HuH-7 (cell line): ENCODE data around the gene NCOA7.
"Not testable (repeated sequence)": the region's sequence is repeated elsewhere in the genome, so short reads cannot be mapped to it uniquely, and the experiment has no call there.

Experiments
- DNase-seq: peaks from one replicate; pipeline ENCODE4 v3.0.0; 2011; ENCODE audit warnings: low spot score

The NCOA7 gene

DNA sequence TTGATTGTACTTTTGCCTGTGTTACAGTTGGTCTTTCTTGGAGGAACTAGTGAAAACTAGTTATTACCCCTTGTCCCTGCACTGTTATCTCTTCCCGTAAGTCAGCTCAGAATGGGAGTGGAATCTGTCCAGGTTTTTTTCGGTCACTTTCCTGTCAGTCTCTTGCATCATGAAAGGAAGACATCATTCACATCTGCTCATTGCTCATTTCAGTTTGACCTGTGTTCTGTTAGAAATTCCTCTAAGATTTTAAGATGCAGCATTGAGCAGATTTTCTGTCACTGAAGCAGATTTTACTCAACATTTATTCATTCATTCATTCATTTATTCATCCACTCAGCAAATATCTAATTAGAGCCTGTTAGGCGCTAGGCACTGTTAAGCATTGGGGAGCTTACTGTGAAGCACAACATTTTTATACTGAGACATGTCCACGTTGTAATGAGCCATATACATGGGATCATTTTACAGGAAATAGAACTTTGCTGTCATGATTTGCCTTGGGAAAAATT lies 132.7 kb downstream of the NCOA7 start:
- DNase-seq = no peak

DNA sequence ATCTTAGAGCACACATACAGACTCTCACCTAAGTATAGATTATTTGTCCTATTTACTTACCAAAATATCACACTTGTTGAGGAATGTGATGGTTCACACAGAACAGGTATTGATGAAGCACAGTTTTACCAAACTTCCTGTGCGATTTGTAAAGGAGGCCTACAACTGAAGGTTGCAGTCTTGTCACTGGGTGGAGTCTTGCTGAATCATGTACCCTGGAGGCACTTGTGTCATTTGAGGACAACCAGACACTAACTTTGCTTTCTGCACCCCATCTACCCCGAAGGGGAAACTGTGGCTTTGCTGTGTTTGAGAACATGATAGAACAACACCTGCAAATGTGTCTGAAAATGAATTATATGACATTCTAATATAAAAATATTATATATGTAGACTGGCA lies 133.4 kb downstream of the NCOA7 start:
- DNase-seq = no peak

DNA sequence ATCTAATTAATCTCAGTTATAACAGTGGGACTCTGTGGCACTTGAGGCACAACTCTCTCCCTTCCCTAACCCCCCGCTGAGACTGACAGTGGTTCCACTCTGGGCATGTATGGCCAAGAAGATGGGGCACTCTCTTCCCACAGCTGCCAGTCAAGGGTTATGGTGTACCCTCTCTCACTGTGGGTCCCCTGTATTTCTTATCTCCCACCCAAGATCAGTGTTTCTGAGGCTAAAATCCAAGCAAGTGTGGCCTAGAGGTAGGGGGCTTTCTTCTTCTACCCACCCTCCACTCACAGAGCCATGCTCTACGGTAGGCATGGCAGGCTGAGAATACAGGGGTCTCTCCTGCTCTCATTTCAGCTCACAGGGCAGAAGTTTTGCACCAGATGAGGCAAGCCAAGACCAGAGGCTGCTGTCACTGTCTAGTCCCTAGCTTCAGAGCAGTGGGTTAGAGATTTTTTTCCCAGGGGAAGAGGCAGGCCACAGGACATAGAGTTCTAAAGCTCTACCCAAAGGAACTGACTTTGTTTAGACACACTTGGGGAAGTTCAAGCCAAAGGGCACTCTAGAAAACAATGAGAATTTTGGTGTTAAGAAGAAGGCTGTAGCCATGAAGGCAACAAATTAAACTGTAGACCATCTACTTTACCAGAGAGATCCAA lies 134.1 kb downstream of the NCOA7 start:
- DNase-seq = no peak

DNA sequence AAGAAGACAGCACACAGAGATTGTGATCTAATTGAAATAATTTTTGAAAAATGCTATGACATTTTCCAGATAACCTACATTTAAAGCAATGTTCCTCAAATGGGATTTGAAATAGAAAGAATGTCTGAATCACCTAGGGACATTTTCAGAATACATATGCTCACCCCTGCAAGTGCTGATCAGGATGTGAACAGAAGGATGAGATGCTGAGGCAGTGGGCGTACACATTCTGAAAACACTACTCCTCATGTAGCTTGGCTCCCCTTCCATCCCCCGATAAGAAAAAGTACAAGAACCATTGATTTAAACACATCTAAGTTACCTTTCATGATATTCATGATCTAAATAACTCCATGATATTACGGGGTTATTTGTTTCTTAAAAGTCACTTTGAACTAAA lies 136.0 kb downstream of the NCOA7 start:
- DNase-seq = no peak

DNA sequence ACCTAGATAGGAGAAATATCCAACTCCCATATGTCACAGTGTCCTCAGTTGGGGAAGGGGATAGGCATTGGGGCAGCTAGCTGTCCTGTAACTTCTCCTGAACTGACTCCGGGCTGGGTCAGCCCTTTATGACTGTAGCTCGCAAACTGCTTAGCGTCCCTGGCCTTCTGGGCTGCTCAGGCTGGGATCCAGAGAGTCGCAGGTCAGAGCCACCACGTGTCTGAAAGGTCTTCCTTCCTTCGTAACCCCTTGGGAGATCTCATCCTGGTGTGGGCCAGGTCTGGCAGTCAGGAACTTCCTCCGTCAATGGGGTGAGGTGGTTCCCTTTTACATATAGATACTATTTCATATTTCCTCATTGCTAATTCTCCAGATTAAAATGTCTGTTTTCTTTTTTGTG lies 137.0 kb downstream of the NCOA7 start:
- DNase-seq = no peak

DNA sequence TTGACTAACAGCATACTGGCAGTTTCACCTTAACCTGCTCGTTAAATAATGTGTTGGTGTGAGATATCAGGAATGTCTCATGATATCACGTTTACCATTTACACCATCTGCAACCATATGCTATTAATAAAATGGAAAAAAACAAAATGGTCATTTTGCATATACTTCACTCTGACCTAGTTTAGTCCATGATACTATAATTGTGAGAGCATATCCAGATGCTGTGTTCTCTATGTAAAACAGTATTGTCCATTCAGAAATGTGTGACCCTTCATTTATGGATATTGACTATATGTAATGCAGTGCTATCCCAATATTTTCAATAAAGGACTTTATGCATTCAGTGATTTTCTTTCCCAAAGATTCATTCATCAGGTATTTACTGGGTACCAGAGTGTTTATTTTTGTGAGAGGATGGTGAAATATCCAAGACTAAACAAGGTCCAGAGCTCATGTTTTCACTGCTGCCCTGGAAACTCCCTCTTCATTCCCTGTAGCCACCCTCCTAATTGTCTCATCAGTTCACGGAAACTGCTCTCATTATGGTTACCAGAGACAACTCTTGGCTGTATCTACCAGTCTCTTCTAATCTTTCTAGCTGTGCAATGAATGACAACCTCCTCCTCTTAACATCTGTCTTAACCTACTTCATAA lies 140.1 kb downstream of the NCOA7 start:
- DNase-seq = no peak

DNA sequence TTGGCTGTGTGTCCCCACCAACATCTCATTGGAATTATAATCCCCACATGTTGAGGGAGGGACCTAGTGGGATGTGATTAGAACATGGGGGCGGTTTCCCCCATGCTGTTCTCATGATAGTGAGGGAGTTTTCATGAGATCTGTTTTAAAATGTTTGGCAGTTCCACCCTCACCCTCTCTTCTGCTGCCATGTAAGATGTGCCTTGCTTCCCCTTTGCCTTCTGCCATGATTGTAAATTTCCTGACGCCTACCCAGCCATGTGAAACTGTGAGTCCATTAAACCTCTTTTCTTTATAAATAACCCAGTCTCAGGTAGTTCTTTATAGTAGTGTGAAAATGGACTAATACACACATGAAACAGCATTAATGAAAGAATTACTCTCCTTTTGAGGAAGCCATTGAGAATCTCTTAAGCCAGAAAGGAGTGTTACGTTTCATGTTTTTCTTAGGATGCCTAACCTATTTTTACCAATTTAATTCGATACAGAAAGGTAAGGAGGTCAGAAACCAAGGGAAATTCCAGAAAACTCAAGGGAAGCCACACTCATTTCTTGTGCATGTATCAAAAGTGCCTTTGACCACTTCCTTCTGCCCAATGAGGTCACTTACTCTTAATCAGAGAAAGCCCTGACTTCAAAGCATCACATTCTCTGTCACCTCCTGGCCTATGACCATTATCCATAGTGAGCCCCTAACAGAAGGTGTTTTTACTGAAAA lies 141.1 kb downstream of the NCOA7 start:
- no peak for DNase-seq

DNA sequence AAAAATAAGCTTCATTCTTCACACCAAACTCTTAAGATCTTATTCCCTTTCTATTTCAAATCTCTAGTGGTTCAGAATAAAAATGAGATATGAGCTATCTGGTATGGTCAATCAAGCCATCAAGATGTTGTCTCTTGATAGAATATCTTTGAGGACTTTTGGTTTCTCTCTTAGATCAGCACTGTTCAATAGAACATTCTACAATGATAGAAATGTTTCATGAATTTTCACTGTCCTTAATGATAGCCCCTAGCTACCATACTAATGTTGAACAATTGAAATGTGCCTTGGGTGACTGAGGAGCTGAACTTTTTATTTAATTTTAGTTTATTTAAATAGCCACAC lies 141.7 kb downstream of the NCOA7 start:
- no peak for DNase-seq

DNA sequence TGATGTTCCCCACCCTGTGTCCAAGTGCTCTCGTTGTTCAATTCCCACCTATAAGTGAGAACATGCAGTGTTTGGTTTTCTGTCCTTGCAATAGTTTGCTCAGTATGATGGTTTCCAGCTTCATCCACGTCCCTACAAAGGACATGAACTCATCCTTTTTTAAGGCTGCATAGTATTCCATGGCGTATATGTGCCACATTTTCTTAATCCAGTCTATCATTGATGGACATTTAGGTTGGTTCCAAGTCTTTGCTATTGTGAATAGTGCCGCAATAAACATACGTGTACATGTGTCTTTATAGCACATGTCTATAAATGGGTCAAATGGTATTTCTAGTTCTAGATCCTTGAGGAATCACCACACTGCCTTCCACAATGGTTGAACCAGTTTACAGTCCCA lies 144.8 kb downstream of the NCOA7 start:
- DNase-seq = not testable (repeated sequence)

DNA sequence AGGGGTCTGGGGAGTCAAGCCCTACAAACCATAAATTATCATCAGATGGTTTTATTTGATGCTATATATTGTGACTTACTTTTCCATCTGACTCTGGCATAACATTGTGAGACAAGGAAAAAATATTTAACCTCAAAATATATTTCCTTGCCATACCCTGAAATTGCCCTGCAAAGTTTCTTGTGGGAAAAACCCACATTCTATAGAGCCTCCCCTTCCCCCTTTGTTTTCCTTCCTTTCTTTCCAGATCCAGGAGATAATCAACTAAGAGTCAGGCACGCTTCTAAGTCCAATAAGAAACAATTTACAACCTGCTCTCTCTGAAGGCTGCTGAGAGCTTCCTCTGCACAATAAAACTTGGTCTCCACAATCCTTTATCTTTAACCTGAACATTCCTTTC lies 148.3 kb downstream of the NCOA7 start:
- no peak for DNase-seq

DNA sequence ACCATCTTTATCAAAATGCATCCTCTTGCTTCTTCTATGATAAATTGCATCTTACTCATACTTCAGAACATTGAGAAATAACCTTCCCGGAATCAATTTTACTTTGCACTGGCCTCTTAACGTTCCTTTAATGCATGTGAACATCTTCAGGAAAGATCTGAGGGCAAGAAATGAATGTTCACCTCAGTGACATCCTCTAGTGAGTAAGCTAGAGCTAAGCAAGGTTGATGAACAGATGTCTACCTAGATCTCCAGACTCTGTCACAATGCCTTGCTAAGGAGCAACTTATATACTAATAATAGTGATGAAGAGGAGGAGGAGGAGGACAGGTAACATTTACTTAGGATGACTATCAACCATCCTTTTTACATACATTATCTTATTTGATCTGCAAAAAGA lies 149.0 kb downstream of the NCOA7 start:
- DNase-seq = no peak

DNA sequence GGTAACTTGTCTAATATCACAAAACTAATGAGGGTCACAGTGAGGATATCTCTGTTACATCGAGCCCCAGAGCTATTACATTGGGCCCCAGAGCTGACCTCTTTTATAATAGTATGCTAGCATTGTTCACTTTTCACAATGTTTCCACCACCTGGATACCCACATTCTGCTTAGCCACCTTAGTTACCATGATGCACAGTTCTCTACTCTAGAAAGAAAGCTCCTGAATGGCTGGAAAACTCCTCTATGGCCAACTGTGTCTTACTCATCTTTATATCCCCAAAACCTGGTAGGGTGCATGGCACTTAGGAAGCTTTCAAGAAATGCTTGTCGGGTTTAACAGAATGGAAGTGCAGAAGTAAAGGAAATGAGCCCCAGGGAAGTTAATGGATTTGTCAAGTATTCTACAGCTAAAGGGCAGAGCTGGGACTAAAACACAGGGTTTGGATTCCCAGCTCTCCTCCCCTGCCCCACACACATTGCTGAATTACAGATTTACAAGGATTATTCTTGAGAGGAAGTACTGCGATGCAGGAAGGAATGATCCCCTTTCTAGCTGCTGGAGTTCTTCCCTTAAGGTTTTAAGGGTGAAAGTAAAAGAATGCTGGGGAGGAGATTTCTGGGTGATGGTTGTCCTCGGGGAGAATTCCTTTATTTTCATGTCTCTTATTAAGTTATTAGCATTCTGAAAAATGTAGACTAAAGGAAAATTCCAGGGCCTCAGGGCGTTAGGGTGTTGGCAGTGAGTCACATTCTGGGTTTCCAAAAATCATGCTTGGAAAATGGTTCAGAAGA lies 149.7 kb downstream of the NCOA7 start:
- no peak for DNase-seq

DNA sequence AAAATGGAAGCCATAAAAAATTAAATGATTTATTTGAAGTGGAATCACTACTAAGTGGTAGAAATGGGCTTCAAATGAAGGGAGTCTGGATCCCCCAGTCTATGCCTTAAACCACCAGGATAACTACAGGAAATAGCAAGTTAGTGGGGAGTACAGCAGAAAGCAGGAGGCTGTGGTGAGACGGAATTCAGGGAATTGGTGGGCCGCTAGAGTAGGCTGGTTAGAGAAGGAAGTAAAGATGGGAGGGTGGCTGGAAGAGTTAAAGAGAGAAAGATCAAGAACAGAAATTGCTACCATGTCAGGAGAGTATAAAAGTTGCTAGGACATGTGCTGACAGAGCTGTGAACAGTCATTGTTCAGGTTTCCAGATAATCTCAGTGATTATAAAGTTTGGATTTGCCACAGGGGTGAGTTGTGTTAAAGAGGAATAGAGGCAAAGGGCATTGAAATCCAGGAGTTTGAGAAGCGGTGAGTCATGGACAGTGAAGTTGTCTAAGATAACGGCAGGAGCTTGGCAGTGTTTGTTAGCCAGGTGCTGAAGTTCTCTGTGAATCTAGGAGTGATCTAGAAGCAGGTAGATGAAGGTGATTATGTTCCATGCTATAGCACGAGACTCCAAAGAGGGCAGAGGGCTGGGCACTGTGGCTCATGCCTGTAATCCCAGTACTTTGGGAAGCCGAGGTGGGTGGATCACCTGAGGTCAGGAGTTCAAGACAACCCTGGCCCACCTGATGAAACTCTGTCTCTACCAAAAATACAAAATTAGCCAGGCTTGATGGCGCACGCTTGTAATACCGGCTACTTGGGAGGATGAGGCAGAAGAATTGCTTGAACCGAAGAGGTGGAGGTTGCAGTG lies 152.1 kb downstream of the NCOA7 start:
- no peak for DNase-seq

DNA sequence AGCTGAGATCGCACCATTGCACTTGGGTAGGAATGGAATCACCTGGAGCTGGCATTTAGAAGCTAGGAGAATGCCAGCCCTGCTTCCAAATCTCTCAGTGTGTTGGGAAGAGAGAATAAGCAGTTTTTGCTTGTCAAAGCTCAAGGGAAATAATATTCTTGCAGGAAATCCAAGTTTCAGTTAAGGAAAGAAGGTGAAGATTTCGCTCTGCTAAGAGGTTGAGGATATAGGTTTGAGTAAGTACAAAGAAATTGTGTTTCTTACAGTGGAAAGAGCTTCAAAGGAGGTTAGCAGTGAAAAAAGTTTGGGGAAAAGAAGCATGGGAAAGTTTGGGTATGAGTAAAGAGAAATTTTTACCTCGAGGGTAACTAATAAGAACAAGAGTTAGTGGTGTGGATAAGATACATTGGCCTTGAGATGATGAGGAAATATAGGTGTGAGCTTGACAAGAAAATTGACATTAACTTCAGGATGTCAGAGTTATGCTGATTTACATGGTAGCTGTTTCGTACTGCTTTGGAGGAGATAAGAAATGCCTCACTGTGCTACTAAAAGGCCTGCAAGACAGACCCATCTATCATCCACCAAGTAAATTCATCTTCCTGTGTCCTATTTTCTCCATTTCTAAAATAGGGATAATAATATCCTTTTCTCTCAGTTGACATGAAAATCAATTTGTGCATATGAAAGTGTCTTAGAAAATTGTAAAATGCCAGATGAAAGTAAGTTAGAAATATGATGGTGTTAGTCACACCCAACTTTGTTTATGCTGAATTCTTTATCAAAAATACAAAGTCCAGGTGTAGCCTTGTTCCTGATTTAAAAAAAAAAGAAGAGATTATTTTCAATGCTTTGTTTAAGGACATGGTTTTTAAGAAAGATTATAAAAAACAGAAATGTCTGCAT lies 153.0 kb downstream of the NCOA7 start:
- DNase-seq = no peak

DNA sequence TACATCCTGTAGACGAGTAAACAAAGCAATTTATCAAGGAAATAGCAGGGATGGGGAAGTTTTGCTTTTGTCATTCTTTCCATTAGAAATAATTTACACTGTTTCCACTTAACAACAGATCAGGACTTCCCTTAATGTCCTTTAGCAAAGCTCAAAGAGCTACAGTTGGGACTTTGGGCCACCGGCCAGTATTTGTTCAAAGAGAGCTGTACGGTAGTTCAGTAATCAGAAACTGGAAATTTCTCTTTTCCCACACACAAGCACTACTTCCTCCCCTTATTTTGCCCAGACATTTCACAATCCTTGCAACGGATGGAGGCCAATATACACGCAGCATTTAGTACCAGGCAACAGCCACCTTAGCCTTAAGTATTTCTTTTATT lies 153.7 kb downstream of the NCOA7 start:
- peak; percentile 26 for DNase-seq

DNA sequence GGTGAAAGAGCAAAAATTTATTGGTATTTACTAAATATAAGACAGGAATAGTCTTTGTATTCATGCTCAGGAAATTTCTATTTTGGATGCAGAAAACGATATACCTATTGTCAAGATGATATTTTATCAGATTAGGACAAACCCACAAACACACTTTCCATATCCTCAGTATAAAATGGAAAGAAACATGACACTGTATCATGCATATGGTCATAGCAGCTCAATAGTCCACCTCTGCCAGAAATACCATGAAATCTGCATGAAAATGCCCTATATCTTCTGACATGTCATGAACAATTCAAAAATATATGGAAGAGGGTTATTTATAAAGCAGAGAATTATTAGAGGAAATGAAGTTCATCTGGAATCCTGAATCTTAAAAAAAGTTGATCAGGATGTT lies 154.1 kb downstream of the NCOA7 start:
- no peak for DNase-seq

DNA sequence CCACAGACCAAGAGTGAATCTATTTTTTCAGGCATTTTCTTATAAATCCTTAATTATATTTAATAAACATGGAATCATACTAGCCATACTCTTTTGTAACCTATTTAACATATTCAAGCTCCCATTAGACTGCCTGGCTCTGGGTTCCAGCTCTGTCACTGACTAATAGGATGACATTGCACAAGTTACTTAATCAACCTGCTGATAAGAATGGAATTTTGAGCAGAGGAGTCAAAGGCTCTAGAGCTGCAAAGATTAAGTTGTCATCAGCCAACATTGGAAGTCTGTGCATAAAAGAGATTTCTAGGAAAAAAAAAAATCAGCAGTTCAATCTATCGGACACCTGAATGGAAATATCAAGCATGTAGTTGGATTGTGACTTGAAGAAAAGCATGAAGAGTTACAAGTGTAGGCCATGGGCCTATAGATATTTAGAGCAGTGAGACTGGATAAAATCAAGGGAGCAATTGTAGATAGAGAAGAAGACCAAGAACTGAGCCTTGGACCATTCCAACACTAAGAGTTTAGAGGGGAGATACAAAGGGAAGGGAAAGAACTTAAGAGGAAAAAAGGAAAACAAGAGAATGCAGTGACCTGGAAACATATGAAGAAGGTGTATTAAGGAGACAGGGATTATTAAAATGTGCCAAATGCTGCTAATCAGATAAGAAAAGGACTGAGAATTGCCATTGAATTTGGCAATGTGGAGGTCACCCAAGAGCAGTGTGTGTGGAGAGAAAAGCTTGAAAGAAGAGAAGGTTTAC lies 154.8 kb downstream of the NCOA7 start:
- DNase-seq = peak; percentile 28

DNA sequence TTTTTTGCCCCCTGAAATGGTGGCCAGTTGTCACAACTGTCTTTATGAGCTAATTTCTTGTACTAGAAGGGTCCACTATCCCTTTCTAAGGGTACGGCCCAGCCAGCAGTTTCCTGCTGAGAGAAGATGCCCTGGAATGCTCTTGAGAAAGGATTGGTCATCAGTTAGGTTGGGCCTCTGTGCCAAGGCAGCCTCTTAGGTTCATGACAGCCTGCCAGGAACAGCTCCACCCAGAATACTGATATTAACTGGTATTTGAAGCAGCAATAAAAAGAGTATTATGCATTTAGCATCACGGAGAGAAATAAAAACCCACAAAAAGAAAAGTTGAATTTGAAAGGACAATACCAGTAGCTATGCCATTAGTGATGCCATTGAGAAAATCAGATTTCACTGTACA lies 156.9 kb downstream of the NCOA7 start:
- no peak for DNase-seq

DNA sequence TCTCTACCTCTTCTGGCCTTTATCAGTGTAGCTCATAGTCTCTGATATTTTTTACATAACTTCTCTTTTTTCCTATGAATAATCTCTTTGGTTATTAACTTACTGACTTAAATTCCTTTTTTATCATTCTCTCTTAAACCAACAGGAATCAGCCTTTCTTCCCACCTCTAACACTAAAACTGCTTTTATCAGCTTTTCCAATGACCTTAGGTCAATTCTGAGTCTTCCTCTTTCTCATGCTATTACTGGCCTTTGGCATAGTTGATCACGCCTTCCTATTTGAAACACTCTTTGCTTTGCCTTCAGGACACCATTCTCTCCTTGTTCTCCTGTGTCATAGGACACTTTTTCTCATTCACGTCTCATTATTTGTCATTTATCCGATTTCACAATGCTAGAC lies 157.7 kb downstream of the NCOA7 start:
- DNase-seq = no peak

DNA sequence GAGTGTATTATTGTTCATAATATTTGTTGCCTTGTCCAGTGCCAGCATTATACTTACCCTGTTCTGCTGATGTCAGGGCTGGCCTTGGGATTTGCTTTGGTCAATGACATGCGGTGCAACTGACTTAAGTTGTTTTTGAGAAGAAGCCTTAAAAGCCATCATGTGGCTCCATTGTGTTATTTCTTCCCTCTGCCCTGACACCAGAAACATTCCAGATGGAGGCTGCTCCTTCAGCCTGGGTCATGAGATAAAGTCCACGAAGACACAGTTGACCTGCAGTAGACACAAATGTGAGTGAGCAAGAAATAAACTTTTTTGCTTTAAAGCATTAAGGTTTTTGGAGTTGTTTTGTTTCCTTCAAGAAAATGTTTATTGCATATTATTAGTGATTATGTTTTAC lies 158.3 kb downstream of the NCOA7 start:
- DNase-seq = no peak
